ENCODE data around the gene CREB1.
"Not testable (repeated sequence)": the region's sequence is repeated elsewhere in the genome, so short reads cannot be mapped to it uniquely, and the experiment has no call there.

The CREB1 gene

DNA sequence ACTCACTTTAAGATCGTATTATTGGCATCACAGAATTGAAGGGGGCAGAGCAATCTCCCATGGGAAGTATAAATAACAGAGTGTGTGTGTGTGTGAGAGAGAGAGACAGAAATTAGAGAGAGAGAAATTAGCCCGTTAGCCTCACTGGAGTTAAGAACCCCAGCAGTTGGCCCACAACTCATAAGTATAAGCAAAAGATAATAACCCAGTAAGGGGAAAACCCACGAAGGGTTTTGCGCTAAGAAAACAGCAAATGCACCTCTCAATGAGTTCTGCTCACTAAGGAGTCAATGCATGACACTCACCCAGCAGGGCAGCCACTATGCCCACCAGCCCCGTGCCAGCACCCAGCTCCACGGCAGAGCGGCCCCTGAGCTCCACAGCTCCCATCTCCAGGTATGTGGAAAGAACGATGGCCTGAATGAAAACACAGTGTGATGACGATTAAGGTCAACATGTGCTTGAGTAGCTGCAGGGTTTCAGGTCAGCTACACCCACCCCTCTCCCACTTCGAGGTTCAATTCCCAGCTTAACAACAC lies 91.8 kb downstream of the CREB1 start:
- DNase-seq: no peak

GRCh38 chr2:207624185-207625013 lies 94.6 kb downstream of the CREB1 start:
- peak; percentile 24 for DNase-seq

DNA sequence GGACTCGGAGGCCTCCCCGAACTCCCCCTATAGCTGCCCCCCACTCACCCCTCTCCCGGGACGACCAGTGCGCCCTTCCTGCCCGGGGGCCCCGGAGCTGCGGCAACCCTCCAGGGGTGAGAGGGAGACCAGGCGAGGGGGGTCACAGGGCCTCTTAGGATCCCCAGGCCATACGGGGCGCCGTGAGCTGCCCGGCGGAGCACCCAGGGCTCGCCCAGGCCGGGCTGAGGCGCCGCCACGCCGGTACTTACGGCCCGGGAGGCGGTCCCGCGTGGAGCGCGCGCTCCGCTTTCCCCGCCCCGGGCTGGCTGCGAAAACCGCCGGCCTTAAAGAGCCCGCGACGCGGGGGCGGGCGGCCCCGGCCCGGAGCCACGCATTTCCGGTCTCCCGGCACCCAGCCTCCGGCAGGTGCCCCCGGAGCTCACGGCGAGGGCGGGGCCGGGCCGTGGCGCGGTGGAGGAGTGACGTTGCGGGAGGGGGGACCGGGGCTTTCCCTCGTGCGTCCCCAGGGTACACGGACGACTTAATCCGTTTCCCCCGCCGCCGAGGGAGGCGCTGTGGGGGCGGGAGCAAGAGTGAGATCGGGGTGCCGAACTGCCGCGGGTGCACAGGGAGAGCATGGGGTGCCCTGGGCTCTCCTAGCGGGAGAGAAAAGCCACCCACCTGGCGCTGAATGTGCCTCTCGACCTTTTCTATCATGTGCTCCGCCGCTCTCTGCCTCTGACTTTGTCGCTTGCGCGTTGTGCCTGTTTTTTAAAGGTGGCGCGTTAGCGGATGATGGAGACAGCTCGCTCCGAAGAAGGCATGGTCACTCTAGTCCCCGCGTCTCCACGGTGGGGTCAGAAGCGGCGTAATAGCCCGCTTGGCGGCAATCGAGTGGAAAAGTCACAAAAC lies 95.5 kb downstream of the CREB1 start, which contains the start of gene METTL21A:
Gene METTL21A, minus strand, starts transcription at position 381 of the 894 bp plus-strand sequence. CDS start 1,019 bp downstream, outside the sequence.
- DNase-seq: peak; percentile 70

DNA sequence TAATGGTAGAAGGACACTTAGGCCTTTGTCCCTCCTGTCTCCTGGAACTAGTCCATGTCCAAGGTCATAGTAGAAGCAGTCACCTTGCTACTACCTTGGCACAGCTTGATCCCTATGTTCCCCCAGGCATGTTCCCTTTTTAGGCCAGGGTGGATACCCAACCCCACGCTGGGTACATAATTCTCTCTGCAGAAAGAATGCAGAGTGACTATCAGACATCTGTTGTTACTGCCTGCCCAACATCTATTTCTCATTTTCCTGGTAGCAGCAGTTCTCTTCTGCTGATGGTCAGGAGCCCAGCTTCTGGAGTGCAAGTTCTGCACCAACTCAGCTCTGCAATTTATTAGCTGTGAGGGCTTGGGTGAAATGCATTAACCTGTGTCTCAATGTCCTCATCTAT lies 99.8 kb downstream of the CREB1 start:
- no peak for DNase-seq

DNA sequence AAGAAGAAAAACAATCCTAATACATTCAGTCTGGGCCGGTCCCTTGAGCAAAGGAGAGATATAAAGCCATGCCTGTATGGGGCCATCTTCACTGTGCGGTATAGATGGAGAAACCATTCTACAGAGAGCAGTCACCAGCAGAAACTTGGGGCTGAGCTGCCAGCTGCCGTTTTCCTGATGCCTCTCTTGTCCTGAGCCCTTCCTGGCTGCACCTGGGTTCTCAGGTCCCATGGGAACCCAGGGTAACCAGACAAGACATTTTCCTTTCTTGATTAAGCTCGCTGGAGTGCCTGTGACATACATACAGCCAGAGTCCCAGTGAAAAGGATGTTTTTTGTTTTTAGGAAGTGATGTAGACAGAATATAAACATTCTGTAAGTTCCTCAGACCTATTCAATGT lies 100.7 kb downstream of the CREB1 start:
- DNase-seq: no peak

- DNase-seq: no peak
These were observed 103.1 kb downstream of the CREB1 start for GRCh38 chr2:207632575-207633493.

GRCh38 chr2:207633686-207634085 lies 103.9 kb downstream of the CREB1 start:
- DNase-seq: no peak

- DNase-seq: no peak
These were observed 105.9 kb downstream of the CREB1 start for GRCh38 chr2:207635468-207636200.

DNA sequence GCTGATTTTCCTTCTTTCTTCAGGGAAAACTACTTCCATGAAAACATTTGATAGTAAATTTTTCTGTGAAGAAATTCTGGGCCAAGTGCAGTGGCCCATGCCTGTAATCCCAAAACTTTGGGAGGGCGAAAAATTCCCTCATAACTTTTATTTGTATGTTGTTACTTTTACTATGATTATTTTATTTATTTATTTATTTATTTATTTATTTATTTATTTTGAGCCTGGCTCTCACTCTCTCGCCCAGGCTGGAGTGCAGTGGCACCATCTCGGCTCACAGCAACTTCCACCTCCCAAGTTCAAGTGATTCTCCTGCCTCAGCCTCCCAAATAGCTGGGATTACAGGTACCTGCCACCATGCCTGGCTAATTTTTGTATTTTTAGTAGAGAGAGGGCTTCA lies 109.5 kb downstream of the CREB1 start:
- not testable (repeated sequence) for DNase-seq

- no peak for DNase-seq
These were observed 110.4 kb downstream of the CREB1 start for GRCh38 chr2:207640160-207640559.

GRCh38 chr2:207640661-207641060 lies 110.9 kb downstream of the CREB1 start:
- no peak for DNase-seq

- DNase-seq: no peak
These were observed 114.1 kb downstream of the CREB1 start for GRCh38 chr2:207643892-207644291.

DNA sequence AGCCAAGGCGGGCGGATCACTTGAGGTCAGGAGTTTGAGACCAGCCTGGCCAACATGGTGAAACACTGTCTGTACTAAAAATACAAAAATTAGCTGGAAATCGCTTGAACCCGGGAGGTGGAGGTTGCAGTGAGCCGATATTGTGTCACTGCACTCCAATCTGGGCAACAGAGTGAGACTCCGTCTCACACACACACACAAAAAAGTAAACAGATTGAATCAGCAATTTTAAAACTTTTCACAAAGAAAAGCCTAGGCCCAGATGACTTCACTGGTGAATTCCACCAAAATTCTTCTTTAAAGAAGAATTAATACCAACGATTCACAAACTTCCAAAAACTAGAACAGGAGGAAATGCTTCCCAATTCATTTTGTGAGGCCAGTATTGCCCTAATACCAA lies 116.8 kb downstream of the CREB1 start:
- DNase-seq: not testable (repeated sequence)

All from NCI-H1694 treated with DMSO at 0.1 percent for 48 hours (cell line).